NOMO-1 (cell line): ENCODE data around the gene SLC10A4.
"Not testable (repeated sequence)": the region's sequence is repeated elsewhere in the genome, so short reads cannot be mapped to it uniquely, and the experiment has no call there.

ENCODE experiments used
- DNase-seq, 2 experiments: peaks; one replicate each; lab custom pipeline; 2025; ENCODE audit not compliant: unreplicated experiment in 2 of 2; lab: John Stamatoyannopoulos, UW

SLC10A4 gene

GRCh38 chr4:48483006-48483776 is at the start of gene SLC10A4:
TSS of gene SLC10A4 (plus strand) at chr4:48483343. CDS start at chr4:48483562, 219 bp downstream.
- DNase-seq, result peak; percentile 13 to 32

GRCh38 chr4:48436318-48436717 is 46.8 kb upstream of the SLC10A4 start:
- DNase-seq, result no peak

- DNase-seq, result no peak
Observed at GRCh38 chr4:48439988-48440387, 43.2 kb upstream of the SLC10A4 start.

- DNase-seq, result peak in 1 of 2 experiments; percentile 16
Observed at GRCh38 chr4:48440914-48441313, 42.2 kb upstream of the SLC10A4 start.

GRCh38 chr4:48445704-48446103 is 37.4 kb upstream of the SLC10A4 start:
- DNase-seq, result no peak

GRCh38 chr4:48446642-48447041 is 36.5 kb upstream of the SLC10A4 start:
- no peak for DNase-seq

- DNase-seq, result no peak
Observed at GRCh38 chr4:48449151-48449550, 34.0 kb upstream of the SLC10A4 start.

GRCh38 chr4:48450740-48451139 is 32.4 kb upstream of the SLC10A4 start:
- DNase-seq, result no peak

GRCh38 chr4:48451656-48452055 is 31.5 kb upstream of the SLC10A4 start:
- not testable (repeated sequence) for DNase-seq

- DNase-seq, result no peak
Observed at GRCh38 chr4:48454591-48454990, 28.6 kb upstream of the SLC10A4 start.

GRCh38 chr4:48461000-48461399 is 22.1 kb upstream of the SLC10A4 start:
- no peak for DNase-seq

GRCh38 chr4:48462363-48462762 is 20.8 kb upstream of the SLC10A4 start:
- DNase-seq, result no peak

GRCh38 chr4:48467442-48467841 is 15.7 kb upstream of the SLC10A4 start:
- DNase-seq, result no peak

GRCh38 chr4:48467891-48468290 is 15.3 kb upstream of the SLC10A4 start:
- no peak for DNase-seq

GRCh38 chr4:48470137-48470536 is 13.0 kb upstream of the SLC10A4 start:
- DNase-seq, result no peak

GRCh38 chr4:48470570-48470969 is 12.6 kb upstream of the SLC10A4 start:
- DNase-seq, result no peak

- no peak for DNase-seq
Observed at GRCh38 chr4:48472794-48473193, 10.3 kb upstream of the SLC10A4 start.

- no peak for DNase-seq
Observed at GRCh38 chr4:48475770-48476169, 7.4 kb upstream of the SLC10A4 start.

GRCh38 chr4:48478273-48478672 is 4.9 kb upstream of the SLC10A4 start:
- DNase-seq, result no peak

- no peak for DNase-seq
Observed at GRCh38 chr4:48481581-48481980, 1.6 kb upstream of the SLC10A4 start.

GRCh38 chr4:48483777-48484493 is 792 bp downstream of the SLC10A4 start:
- no peak for DNase-seq

- no peak for DNase-seq
Observed at GRCh38 chr4:48484494-48485168, 1.5 kb downstream of the SLC10A4 start.
